ENCODE data around the gene FBXO40.

Gene FBXO40

DNA sequence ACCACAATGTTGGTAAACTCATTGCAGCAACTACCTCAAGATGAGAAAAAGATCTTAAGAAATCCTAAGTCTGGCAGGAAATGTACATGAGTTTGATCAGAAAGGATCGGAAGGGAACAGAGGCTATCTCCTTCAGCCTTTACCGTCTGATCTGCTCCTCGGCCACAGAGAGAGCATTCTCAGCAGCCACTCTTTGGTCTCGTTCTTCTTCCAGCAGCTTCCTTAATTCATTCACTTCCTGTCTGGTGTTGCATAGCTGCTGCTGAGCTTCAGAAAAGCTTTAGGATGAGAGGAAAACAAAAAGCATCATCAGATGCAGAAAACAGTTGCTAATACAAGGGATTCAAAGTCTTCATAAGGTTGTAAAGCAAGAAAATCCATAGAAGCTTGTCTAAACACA is 74.2 kb downstream of the FBXO40 start:
- no peak for DNase-seq

GRCh38 chr3:121670676-121671075 is 77.5 kb downstream of the FBXO40 start:
- DNase-seq: no peak

- DNase-seq: no peak
Measured at GRCh38 chr3:121677141-121677540, 84.0 kb downstream of the FBXO40 start.

Data from NCI-H510A treated with DMSO at 0.1 percent for 48 hours (cell line).